Gastrocnemius medialis (tissue), 4 donors: Measurements from ENCODE around the gene NOD1. TPM values are rescaled to one million over a fixed set of nuclear protein-coding genes. Genes with fewer than 3 reads are reported as not detected.

Source experiments
- ATAC-seq, 2 donors: fragments of 150-250 bp; one replicate each; pipeline ENCODE4 v1.9.1; 2016
- DNase-seq, 2 donors: peaks; one replicate each; pipeline ENCODE4 v3.0.0-alpha.2; 2019
- H3K27ac ChIP-seq, 4 donors: fragments of 200-600 bp; sonication (generic); 1 replicate in 1 of 4; 2 replicates in 3 of 4; pipeline ENCODE4 v1.5.1; 2016 to 2018; ENCODE audit warnings: mild to moderate bottlenecking in 2 of 4, moderate library complexity in 1 of 4
- H3K27me3 ChIP-seq, 3 donors: fragments of 200-600 bp; sonication (generic) in 2 of 3; 1 replicate in 1 of 3; 2 replicates in 2 of 3; pipeline versions ENCODE4 v1.5.1 to v1.6.0; 2016 to 2019; ENCODE audit warnings: mild to moderate bottlenecking in 1 of 3, moderate library complexity in 1 of 3
- H3K36me3 ChIP-seq, 2 donors: fragments of 200-600 bp; sonication (generic) in 1 of 2; one replicate each; pipeline ENCODE4 v1.5.1; 2017 to 2018
- H3K4me1 ChIP-seq, 2 donors: fragments of 200-600 bp; sonication (generic) in 1 of 2; one replicate each; pipeline ENCODE4 v1.5.1; 2016 to 2017; ENCODE audit warnings: mild to moderate bottlenecking in 2 of 2
- H3K4me3 ChIP-seq, 4 donors: fragments of 200-600 bp; sonication (generic) in 3 of 4; 1 replicate in 1 of 4; 2 replicates in 3 of 4; pipeline ENCODE4 v1.5.1; 2016 to 2019; ENCODE audit warnings: mild to moderate bottlenecking in 2 of 4
- H3K9me3 ChIP-seq, 3 donors: fragments of 200-600 bp; sonication (generic) in 2 of 3; 1 replicate in 1 of 3; 2 replicates in 2 of 3; pipeline ENCODE4 v1.5.1; 2016 to 2019
- CTCF ChIP-seq, 5 experiments: fragments of 450-650 bp in 3 of 5; fragments of 200-600 bp in 2 of 5; sonication (generic) in 2 of 5; IDR thresholded peaks in 4 of 5; conservative IDR thresholded peaks in 1 of 5; 1 replicate in 4 of 5; 2 replicates in 1 of 5; pipeline ENCODE4 v1.5.1; 2016 to 2019; ENCODE audit warnings: antibody characterized with exemption in 5 of 5, mild to moderate bottlenecking in 3 of 5, moderate library complexity in 3 of 5
- POLR2A ChIP-seq, 2 donors: fragments of 450-650 bp; IDR thresholded peaks; one replicate each; pipeline ENCODE4 v1.6.1; 2017; ENCODE audit warnings: antibody characterized with exemption in 2 of 2, mild to moderate bottlenecking in 2 of 2, moderate library complexity in 2 of 2
- in situ Hi-C, 4 donors: fragments of 200-750 bp; cut with MboI; loops; one replicate each; pipeline versions ENCODE4 v1.15.0 to v1.8.0; 2017; ENCODE audit warnings: low sequenced_read_pairs in 4 of 4
- intact Hi-C: fragments of 100-400 bp; cut with DNase I; formaldehyde crosslinking; loops from one replicate; pipeline ENCODE4 v1.15.1; 2023; ENCODE audit warnings: low total_unique reads
- total RNA-seq, 4 donors: library from RNA; depleted of rRNA; stranded (reverse); fragments of >200 nt; gene quantifications; one replicate each; pipeline versions ENCODE4 v1.1.0 to v1.2.3, GENCODE V29; 2016

NOD1 gene
- total RNA-seq, 4 donors from 2014 or later, result 2.3 to 4.6 (median 3.6) TPM

- Histone ChIP-seq H3K4me3 (no peak overlapping the region), H3K27ac (no peak overlapping the region), H3K4me1 (peaks cover 8 to 14% of the 10 kb centered on the region in 2 donors), H3K9me3 (no peaks in the 10 kb centered on the region), H3K27me3 (no peaks in the 10 kb centered on the region), H3K36me3 (peaks cover 0 to 22% of the 10 kb centered on the region in 2 donors)
- DNase-seq (no peak), ATAC-seq (no peak)
- in situ Hi-C loops, result no loop called here
- TF ChIP-seq POLR2A (IDR thresholded peaks at IDR 0.05) (no peak), CTCF (IDR thresholded peaks at IDR 0.05 in 4 of 5, conservative IDR thresholded peaks at IDR 0.05 in 1 of 5) (no peak)
- intact Hi-C loops, result no loop called here
These were observed 51.1 kb downstream of the NOD1 start for GRCh38 chr7:30427296-30428070.

GRCh38 chr7:30424506-30424905 is 54.1 kb downstream of the NOD1 start:
- Histone ChIP-seq H3K9me3 (no peaks in the 10 kb centered on the region), H3K4me1 (no peaks in the 10 kb centered on the region), H3K27me3 (no peaks in the 10 kb centered on the region), H3K4me3 (no peak overlapping the region), H3K36me3 (peaks cover 0 to 20% of the 10 kb centered on the region in 2 donors), H3K27ac (no peak overlapping the region)
- DNase-seq, result no peak
- no peak for ATAC-seq
- TF ChIP-seq CTCF (IDR thresholded peaks at IDR 0.05 in 4 of 5, conservative IDR thresholded peaks at IDR 0.05 in 1 of 5) (no peak), POLR2A (IDR thresholded peaks at IDR 0.05) (no peak)
- in situ Hi-C loops, result no loop called here
- intact Hi-C loops, result no loop called here

- Histone ChIP-seq H3K9me3 (no peaks in the 10 kb centered on the region), H3K4me1 (no peaks in the 10 kb centered on the region), H3K4me3 (no peak overlapping the region), H3K36me3 (peaks cover 0 to 14% of the 10 kb centered on the region in 2 donors), H3K27me3 (no peaks in the 10 kb centered on the region), H3K27ac (no peak overlapping the region)
- no peak for TF ChIP-seq POLR2A (IDR thresholded peaks at IDR 0.05)
- TF ChIP-seq CTCF (IDR thresholded peaks at IDR 0.05 in 4 of 5, conservative IDR thresholded peaks at IDR 0.05 in 1 of 5), result no peak
- intact Hi-C loops (no loop called here), in situ Hi-C loops (no loop called here)
- no peak for DNase-seq
- ATAC-seq, result no peak
These were observed 54.6 kb downstream of the NOD1 start for GRCh38 chr7:30423788-30424505.

GRCh38 chr7:30422922-30423321 is 55.7 kb downstream of the NOD1 start:
- in situ Hi-C loops, result no loop called here

More at GRCh38 chr7:30422922-30423321, 55.7 kb downstream of the NOD1 start:
- Histone ChIP-seq H3K36me3 (peaks cover 0 to 9% of the 10 kb centered on the region in 2 donors), H3K27ac (no peak overlapping the region), H3K27me3 (no peaks in the 10 kb centered on the region), H3K9me3 (no peaks in the 10 kb centered on the region), H3K4me1 (no peaks in the 10 kb centered on the region), H3K4me3 (no peak overlapping the region)
- TF ChIP-seq CTCF (IDR thresholded peaks at IDR 0.05 in 4 of 5, conservative IDR thresholded peaks at IDR 0.05 in 1 of 5) (no peak), POLR2A (IDR thresholded peaks at IDR 0.05) (no peak)
- intact Hi-C loops, result no loop called here
- ATAC-seq, result no peak
- DNase-seq, result no peak
